ENCODE results near the gene ARHGAP42. TPM values are rescaled to one million over a fixed set of nuclear protein-coding genes. Genes with fewer than 3 reads are reported as not detected.
A peak's percentile ranks its signal among the peaks of the same experiment; 100 is the strongest.

ARHGAP42 gene
- total and polyA plus RNA-seq, 2 of the 4 experiments (the other 2 are of a cell fraction): 2.9 to 7.3 TPM

GRCh38 chr11:100785148-100785983 is 98.3 kb downstream of the ARHGAP42 start:
- Histone ChIP-seq H3K4ac (ENCODE audit: low read depth, low read length) (no peak overlapping the region), H4K8ac (ENCODE audit: low read depth in 2 of 2, low read length in 2 of 2) (no peak overlapping the region), H3K36me3 (ENCODE audit: control insufficient read depth, insufficient read depth, low read length) (no peaks in the 10 kb centered on the region), H4K20me1 (ENCODE audit: insufficient read depth, low read length) (no peaks in the 10 kb centered on the region), H3K79me1 (ENCODE audit: low read depth in 1 of 2, low read length in 2 of 2) (peaks cover 5 to 8% of the 10 kb centered on the region in 2 experiments; a peak in 1 of 4 replicates), H2AK9ac (replicated peaks; ENCODE audit: low read depth, low read length, poor library complexity) (no peak overlapping the region), H2BK15ac (ENCODE audit: low read depth, low read length) (no peak overlapping the region), H4K91ac (ENCODE audit: insufficient read depth, low read depth, low read length) (no peak overlapping the region), H3K9ac (ENCODE audit: low read depth, low read length) (no peak overlapping the region), H2BK5ac (ENCODE audit: low read depth, low read length, poor library complexity, severe bottlenecking) (no peak overlapping the region), H3K4me2 (ENCODE audit: low read depth, low read length) (no peak overlapping the region), H3K27ac (ENCODE audit: insufficient read depth, low read length) (no peak overlapping the region), H3K9me1 (ENCODE audit: insufficient read depth, low read length) (peaks cover 3% of the 10 kb centered on the region; the same call in 1 of the 2 replicates), H2AFZ (replicated peaks; ENCODE audit: low read length, poor library complexity) (no peak overlapping the region), H3K18ac (ENCODE audit: low read depth, low read length) (no peak overlapping the region), H3K27me3 (ENCODE audit: control insufficient read depth, insufficient read depth, low read length) (no peaks in the 10 kb centered on the region), H3K14ac (replicated peaks; ENCODE audit: low read depth, low read length) (0 out of 2 replicates have a peak overlapping the region, but pooled peaks have one; percentile 8), H2BK20ac (ENCODE audit: low read depth, low read length) (no peak overlapping the region), H2AK5ac (ENCODE audit: low read depth, low read length) (0 out of 2 replicates have a peak overlapping the region, but pooled peaks have one; percentile 33), H2BK120ac (ENCODE audit: low read depth, low read length) (no peak overlapping the region), H3K4me1 (ENCODE audit: control insufficient read depth, insufficient read depth, low read length) (0 out of 2 replicates have a peak, but pooled peaks cover 1% of the 10 kb centered on the region), H3K23ac (ENCODE audit: low read depth, low read length) (no peak overlapping the region), H3K9me3 (ENCODE audit: control insufficient read depth, insufficient read depth, low read length) (no peaks in the 10 kb centered on the region), H3K4me3 (ENCODE audit: insufficient read depth, low read depth, low read length) (no peak overlapping the region), H4K5ac (ENCODE audit: low read depth, low read length) (no peak overlapping the region), H3K56ac (ENCODE audit: extremely low read depth, insufficient read depth, low read length) (no peak overlapping the region)
- DNase-seq: no peak
- 40% methylated on average over 1 of the region's 5 CpGs; no CpG with 5 or more reads in 1 of the 2 experiments for WGBS, 2 experiments (ENCODE audit: extremely low coverage in 2 of 2, insufficient read length in 1 of 2)
- in situ Hi-C loops (cut with MboI; ENCODE audit: low sequenced_read_pairs) (no loop called here), dilution Hi-C loops (cut with HindIII; ENCODE audit: low sequenced_read_pairs, unreplicated experiment) (no loop called here), intact Hi-C loops (cut with micrococcal nuclease) (no loop called here)
- ChIA-PET POLR2A (ENCODE audit: unreplicated experiment) (no interaction called here), CTCF (interaction anchor here (0.6 to 1.1 kb wide), 2 partner anchors 33 to 62 kb away, joined by 3 read pairs; no protein-coding TSS in a partner anchor)
- ATAC-seq (ENCODE audit: low read depth): peak; percentile 27; the same call in 1 of the 2 replicates
- no TSS peak for BruUV-seq (replicated peaks)
- TF ChIP-seq RAD21 (IDR thresholded peaks at IDR 0.05; ENCODE audit: low read length): no peak
- TF ChIP-seq SMC3 (IDR thresholded peaks at IDR 0.05; ENCODE audit: low read depth, low read length): no peak

Measured in IMR-90 (cell line).